Chondrocyte (in vitro differentiated cells): Measurements from ENCODE around the gene TRIM10. TPM values are rescaled to one million over a fixed set of nuclear protein-coding genes. Genes with fewer than 3 reads are reported as not detected.
A peak's percentile ranks its signal among the peaks of the same experiment; 100 is the strongest.

Source experiments
- DNase-seq: peaks from one replicate; pipeline ENCODE4 v3.0.0; 2021; ENCODE audit warnings: mixed read lengths, low spot score
- H3K27ac Mint-ChIP-seq: one replicate; pipeline ENCODE4 v1.8.0; 2021; ENCODE audit warnings: mild to moderate bottlenecking, moderate library complexity, mixed read lengths; ENCODE audit not compliant: unreplicated experiment
- H3K27me3 Mint-ChIP-seq: 2 replicates; pipeline ENCODE4 v1.8.0; 2021; ENCODE audit warnings: low read depth, mixed read lengths
- H3K36me3 Mint-ChIP-seq: 2 replicates; pipeline ENCODE4 v1.8.0; 2021; ENCODE audit warnings: low read depth, mixed read lengths
- H3K4me1 Mint-ChIP-seq: 2 replicates; pipeline ENCODE4 v1.8.0; 2021; ENCODE audit warnings: low read depth, mild to moderate bottlenecking, mixed read lengths
- H3K4me3 Mint-ChIP-seq: one replicate; pipeline ENCODE4 v1.8.0; 2021; ENCODE audit warnings: mild to moderate bottlenecking, moderate library complexity, mixed read lengths; ENCODE audit not compliant: unreplicated experiment
- H3K9me3 Mint-ChIP-seq: 2 replicates; pipeline ENCODE4 v1.8.0; 2021; ENCODE audit warnings: low read depth, mixed read lengths
- long read RNA-seq: library from polyadenylated mRNA; stranded (forward); transcript quantifications from one replicate; pipeline ENCODE4 v2.0.0, GENCODE V29; 2021
- total RNA-seq: library from RNA; stranded (reverse); gene quantifications from 3 replicates; pipeline ENCODE4 v1.2.1, GENCODE V29; 2021
- TF ChIP-seq, protein P1 (sequence below): fragments of 200-600 bp; sonication (generic); IDR thresholded peaks from 2 replicates; pipeline ENCODE4 v1.5.0; 2021; ENCODE audit warnings: antibody characterized with exemption, mild to moderate bottlenecking, moderate library complexity

Gene TRIM10, protein sequence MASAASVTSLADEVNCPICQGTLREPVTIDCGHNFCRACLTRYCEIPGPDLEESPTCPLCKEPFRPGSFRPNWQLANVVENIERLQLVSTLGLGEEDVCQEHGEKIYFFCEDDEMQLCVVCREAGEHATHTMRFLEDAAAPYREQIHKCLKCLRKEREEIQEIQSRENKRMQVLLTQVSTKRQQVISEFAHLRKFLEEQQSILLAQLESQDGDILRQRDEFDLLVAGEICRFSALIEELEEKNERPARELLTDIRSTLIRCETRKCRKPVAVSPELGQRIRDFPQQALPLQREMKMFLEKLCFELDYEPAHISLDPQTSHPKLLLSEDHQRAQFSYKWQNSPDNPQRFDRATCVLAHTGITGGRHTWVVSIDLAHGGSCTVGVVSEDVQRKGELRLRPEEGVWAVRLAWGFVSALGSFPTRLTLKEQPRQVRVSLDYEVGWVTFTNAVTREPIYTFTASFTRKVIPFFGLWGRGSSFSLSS
- not detected in 3 replicates for total RNA-seq
- long read RNA-seq: 0 reads

DNA sequence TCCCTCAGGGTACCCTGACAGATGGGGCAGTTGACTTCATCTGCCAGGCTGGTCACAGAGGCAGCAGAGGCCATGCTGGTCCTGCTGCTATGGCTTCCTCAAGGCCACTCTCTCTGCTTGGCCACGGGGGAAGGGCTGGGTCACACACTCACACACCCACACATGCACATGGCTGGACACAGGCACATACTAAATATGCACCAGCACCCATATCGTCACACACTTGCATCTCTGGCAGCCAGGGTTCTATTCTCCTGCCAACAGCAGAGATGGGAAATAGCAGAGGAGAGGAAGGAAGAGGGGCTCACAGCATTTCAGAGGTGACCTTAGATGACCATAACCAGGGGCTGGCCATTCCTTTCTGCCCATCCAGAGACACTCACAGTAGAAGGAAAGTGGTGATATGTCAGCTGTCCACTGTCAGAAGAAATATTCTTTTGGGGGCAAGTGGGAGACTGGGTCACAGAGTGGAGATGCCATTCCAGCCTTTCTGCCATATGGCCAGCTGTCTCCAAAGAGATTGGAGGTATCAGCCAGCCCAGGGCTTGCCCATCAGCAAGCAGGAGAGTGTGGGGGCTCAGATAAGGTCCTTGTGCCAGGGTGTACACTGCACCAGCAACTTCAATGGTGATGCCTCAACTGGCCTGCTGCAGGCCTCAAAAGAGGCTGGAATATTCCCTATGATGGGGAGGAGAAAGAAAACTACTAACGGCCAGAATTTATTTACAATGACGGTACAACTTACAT is at the start of gene TRIM10:
Gene TRIM10 (minus strand): TSS at position 427 of the 747 bp plus-strand sequence. CDS start 353 bp downstream, at position 74.
- Mint-ChIP-seq H3K27ac (no peak within 1 kb of the TSS), H3K4me1 (peaks cover 7% of the 10 kb centered on the region), H3K27me3 (peaks cover 3% of the 10 kb centered on the region), H3K9me3 (peaks cover 3% of the 10 kb centered on the region), H3K4me3 (no peak within 1 kb of the TSS), H3K36me3 (no peaks in the 10 kb centered on the region)
- TF ChIP-seq, protein P1, sequence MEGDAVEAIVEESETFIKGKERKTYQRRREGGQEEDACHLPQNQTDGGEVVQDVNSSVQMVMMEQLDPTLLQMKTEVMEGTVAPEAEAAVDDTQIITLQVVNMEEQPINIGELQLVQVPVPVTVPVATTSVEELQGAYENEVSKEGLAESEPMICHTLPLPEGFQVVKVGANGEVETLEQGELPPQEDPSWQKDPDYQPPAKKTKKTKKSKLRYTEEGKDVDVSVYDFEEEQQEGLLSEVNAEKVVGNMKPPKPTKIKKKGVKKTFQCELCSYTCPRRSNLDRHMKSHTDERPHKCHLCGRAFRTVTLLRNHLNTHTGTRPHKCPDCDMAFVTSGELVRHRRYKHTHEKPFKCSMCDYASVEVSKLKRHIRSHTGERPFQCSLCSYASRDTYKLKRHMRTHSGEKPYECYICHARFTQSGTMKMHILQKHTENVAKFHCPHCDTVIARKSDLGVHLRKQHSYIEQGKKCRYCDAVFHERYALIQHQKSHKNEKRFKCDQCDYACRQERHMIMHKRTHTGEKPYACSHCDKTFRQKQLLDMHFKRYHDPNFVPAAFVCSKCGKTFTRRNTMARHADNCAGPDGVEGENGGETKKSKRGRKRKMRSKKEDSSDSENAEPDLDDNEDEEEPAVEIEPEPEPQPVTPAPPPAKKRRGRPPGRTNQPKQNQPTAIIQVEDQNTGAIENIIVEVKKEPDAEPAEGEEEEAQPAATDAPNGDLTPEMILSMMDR: no peak
- no peak for DNase-seq

DNA sequence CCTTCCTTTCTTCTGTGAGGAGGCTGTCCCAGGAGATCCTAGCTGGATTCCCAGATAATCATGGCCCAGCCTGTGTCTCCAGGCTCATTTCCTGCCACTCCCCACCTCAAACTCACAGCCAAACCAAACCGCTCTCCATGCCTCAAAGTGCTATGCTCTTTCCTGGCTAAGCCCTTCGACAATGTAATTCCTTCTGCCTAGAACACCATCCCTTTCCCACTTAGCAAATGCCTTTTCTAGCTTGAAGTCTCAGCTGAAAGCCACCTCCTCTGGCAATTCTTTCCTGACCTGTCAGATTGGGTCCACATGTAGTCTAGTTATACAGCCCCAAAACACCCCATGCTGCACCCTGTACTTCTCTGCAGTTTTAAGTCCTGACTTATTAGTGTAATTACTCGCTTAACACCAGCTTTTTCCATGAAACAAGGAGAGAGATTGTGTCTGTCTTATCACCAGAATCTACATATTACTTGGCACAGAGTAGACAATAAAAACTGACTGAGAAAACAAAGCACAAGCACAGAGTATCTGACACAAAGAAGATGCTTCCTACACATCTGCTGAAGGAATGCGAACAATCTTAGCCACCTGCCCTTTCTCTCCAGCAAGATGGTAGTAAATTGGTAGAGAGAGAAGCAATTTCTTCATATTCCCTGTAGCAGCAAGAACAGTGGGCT is 46.7 kb upstream of the TRIM10 start:
- Mint-ChIP-seq H3K4me1 (peaks cover 52% of the 10 kb centered on the region), H3K9me3 (no peaks in the 10 kb centered on the region), H3K27ac (peak overlapping the region; percentile 15), H3K27me3 (no peaks in the 10 kb centered on the region), H3K4me3 (no peak overlapping the region), H3K36me3 (no peaks in the 10 kb centered on the region)
- TF ChIP-seq, protein P1: no peak
- DNase-seq: no peak

DNA sequence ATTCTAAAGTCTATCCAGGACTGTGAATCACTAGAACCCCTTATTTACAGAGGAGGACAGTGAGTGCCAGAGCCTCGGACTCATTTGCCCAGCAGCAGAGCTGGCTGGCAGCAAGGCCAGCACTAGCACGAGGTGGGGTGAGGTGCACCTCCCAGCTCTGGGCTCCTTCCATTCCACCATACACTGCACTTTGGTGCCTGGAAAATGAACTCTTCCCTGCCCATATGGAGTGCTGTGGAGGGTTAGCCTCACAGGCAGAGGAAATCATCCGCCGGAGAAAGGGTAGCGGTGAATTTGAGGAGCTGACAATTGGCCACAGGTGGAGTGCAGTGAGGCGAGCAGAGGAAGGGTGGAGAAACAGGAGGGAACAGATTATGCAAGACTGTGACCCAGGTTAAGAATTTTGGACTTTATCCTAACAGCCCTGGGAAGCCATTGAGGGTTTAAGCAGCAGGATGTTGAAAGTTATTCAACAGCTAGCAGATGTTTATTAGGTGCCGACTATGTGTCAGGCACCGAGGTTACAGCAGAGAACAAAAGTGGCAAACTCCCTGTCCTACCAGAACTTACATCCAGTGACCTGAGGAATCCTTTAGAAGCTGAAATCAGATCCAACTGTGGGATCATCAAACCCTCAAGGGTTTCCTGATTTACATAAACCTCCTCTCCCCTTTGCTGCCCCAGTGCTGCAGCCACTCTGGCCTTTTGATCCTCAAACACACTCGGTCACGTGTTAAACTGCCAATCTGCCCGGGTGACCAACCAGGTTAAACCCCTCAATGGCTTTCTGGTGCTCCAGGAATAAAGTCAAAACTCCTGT is 46.0 kb upstream of the TRIM10 start:
- TF ChIP-seq, protein P1: no peak
- Mint-ChIP-seq H3K27ac (peak overlapping the region; percentile 55), H3K4me3 (no peak overlapping the region), H3K36me3 (no peaks in the 10 kb centered on the region), H3K27me3 (no peaks in the 10 kb centered on the region), H3K9me3 (no peaks in the 10 kb centered on the region), H3K4me1 (peaks cover 46% of the 10 kb centered on the region)
- DNase-seq: no peak

DNA sequence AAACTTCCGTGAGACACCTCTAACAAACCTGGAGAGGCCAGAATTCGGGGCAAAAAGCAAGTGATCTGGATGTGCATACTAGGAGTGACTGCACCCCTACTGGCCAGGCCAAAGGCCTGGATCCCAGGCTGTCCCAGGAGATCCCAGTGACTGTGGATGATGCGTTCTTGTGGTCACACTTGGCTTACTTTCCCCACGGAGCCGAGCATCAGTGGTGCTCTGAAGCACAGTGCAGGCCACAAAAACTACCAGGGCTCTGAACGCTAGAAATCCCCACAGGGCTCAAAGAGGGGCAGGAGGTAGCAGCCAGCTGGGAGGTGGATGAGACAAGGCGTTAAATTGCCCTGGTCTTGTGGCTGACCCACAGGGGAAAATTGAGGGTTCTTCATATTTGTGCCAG is 45.1 kb upstream of the TRIM10 start:
- H3K4me3 Mint-ChIP-seq: no peak overlapping the region
- no peaks in the 10 kb centered on the region for H3K9me3 Mint-ChIP-seq
- H3K27ac Mint-ChIP-seq: no peak overlapping the region
- TF ChIP-seq, protein P1: no peak
- H3K4me1 Mint-ChIP-seq: peaks cover 41% of the 10 kb centered on the region
- H3K36me3 Mint-ChIP-seq: no peaks in the 10 kb centered on the region
- H3K27me3 Mint-ChIP-seq: no peaks in the 10 kb centered on the region
- no peak for DNase-seq
